Fibroblast of lung (primary cell): ENCODE results near the gene FZR1. TPM values are rescaled to one million over a fixed set of nuclear protein-coding genes. Genes with fewer than 3 reads are reported as not detected.

Experiments used
- DNase-seq, 2 donors: peaks; one replicate each; pipeline versions ENCODE4 v3.0.0 to v3.0.0-alpha.2; 2010; ENCODE audit warnings: low read depth in 2 of 2
- H2AFZ ChIP-seq: 2 replicates; pipeline ENCODE4 v1.5.1; 2012; ENCODE audit warnings: low read length, control low read depth, inconsistent platforms
- H3K27ac ChIP-seq: 2 replicates; pipeline ENCODE4 v1.5.1; 2011; ENCODE audit warnings: low read length, control low read depth; ENCODE audit not compliant: insufficient read depth
- H3K27me3 ChIP-seq: 2 replicates; pipeline ENCODE4 v1.5.1; 2011; ENCODE audit warnings: mild to moderate bottlenecking, low read length; ENCODE audit not compliant: control insufficient read depth, insufficient read depth
- H3K36me3 ChIP-seq: 2 replicates; pipeline ENCODE4 v1.5.1; 2011; ENCODE audit warnings: low read length; ENCODE audit not compliant: control insufficient read depth, insufficient read depth
- H3K4me1 ChIP-seq: 2 replicates; pipeline ENCODE4 v1.5.1; 2011; ENCODE audit warnings: low read length; ENCODE audit not compliant: control insufficient read depth, insufficient read depth; ENCODE audit errors: extremely low read depth
- H3K4me2 ChIP-seq: 2 replicates; pipeline ENCODE4 v1.5.1; 2011; ENCODE audit warnings: low read length, control low read depth; ENCODE audit not compliant: insufficient read depth; ENCODE audit errors: extremely low read depth
- H3K4me3 ChIP-seq, 4 experiments: fragments of 200-600 bp in 1 of 4; sonication (generic) in 1 of 4; replicated peaks in 1 of 4; 2 replicates each; pipeline ENCODE4 v1.5.1; 2011 to 2016; ENCODE audit warnings: low read length in 4 of 4, low read depth in 3 of 4, mild to moderate bottlenecking in 3 of 4, control low read depth in 2 of 4, inconsistent platforms in 1 of 4, mixed read lengths in 1 of 4; ENCODE audit not compliant: insufficient read depth in 1 of 4; ENCODE audit errors: control extremely low read depth in 1 of 4
- H3K79me2 ChIP-seq: 2 replicates; pipeline ENCODE4 v1.5.1; 2012; ENCODE audit warnings: mild to moderate bottlenecking, low read length, inconsistent platforms; ENCODE audit not compliant: control insufficient read depth, insufficient read depth
- H3K9ac ChIP-seq: 2 replicates; pipeline ENCODE4 v1.5.1; 2011; ENCODE audit warnings: mild to moderate bottlenecking, low read length, control low read depth; ENCODE audit not compliant: insufficient read depth
- H3K9me3 ChIP-seq: 2 replicates; pipeline ENCODE4 v1.5.1; 2012; ENCODE audit warnings: low read depth, low read length; ENCODE audit not compliant: control insufficient read depth, insufficient read depth
- H4K20me1 ChIP-seq: 2 replicates; pipeline ENCODE4 v1.5.1; 2011; ENCODE audit warnings: low read length; ENCODE audit not compliant: control insufficient read depth, insufficient read depth; ENCODE audit errors: extremely low read depth
- EZH2 ChIP-seq: IDR thresholded peaks from 2 replicates; pipeline ENCODE4 v1.5.1; 2012; ENCODE audit warnings: low read length, control low read depth, mild to moderate bottlenecking; ENCODE audit errors: missing control alignments
- polyA plus RNA-seq, 2 donors: library from polyadenylated mRNA; depleted of rRNA in 1 of 2; stranded (reverse) in 1 of 2; unstranded in 1 of 2; fragments of >200 nt; gene quantifications; 2 replicates each; pipeline ENCODE4 v1.2.1, GENCODE V29; 2011 to 2012; ENCODE audit warnings: missing spikeins in 1 of 2
- total RNA-seq: library from RNA; depleted of rRNA; stranded (reverse); fragments of >200 nt; gene quantifications from 2 replicates; pipeline ENCODE4 v1.2.1, GENCODE V29; 2014
- TF ChIP-seq, protein P1 (sequence below), 2 donors: IDR thresholded peaks in 1 of 2; conservative IDR thresholded peaks in 1 of 2; 1 replicate in 1 of 2; 2 replicates in 1 of 2; pipeline ENCODE4 v1.5.1; 2011 to 2012; ENCODE audit warnings: low read length in 2 of 2, control low read depth in 1 of 2, inconsistent platforms in 1 of 2, low read depth in 1 of 2, mild to moderate bottlenecking in 1 of 2

Gene FZR1
- total and polyA plus RNA-seq, 2 donors (not counting 1 experiment from before 2014, with no cell fraction given): 15.0 to 38.0 TPM

DNA sequence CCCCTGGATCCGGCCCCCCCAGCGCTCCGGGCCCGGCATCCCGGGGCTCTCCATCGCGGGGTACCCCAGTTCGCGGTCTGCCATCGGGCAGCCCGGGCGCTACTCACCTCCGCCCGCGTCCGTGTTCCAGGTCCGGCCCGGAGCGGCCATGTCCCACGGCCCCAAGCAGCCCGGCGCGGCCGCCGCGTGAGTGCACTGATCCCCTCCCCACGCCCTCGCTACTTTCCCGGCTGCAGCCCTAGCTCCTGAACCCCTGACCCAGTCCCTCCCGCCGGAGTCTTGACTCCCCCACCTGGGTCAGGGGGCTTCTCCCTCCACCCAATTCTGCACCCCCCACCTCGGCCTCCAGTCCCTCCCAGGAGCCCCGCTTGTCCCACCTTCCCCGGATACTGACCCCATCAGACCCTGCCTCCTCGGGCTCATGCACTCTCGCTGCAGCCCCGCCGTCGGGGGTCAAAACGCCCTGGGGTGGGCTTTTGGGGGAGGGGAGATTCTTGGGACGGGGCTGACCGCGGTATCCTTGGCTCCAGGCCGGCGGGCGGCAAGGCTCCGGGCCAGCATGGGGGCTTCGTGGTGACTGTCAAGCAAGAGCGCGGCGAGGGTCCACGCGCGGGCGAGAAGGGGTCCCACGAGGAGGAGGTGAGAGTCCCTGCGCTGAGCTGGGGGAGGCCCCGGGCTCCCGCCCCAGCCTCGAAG lies 67.2 kb downstream of the FZR1 start:
- H3K9me3 ChIP-seq: no peaks in the 10 kb centered on the region
- H3K79me2 ChIP-seq: no peaks in the 10 kb centered on the region
- DNase-seq: no peak
- peaks cover 10% of the 10 kb centered on the region for H3K36me3 ChIP-seq
- no peaks in the 10 kb centered on the region for H4K20me1 ChIP-seq
- H3K9ac ChIP-seq: peak overlapping the region; percentile 76
- H3K4me3 ChIP-seq: peak overlapping the region; percentile 70 to 92 (median 83)
- peaks cover 4% of the 10 kb centered on the region for H3K4me1 ChIP-seq
- H3K4me2 ChIP-seq: peak overlapping the region; percentile 80
- H3K27me3 ChIP-seq: no peaks in the 10 kb centered on the region
- no peak overlapping the region for H2AFZ ChIP-seq
- peak overlapping the region; percentile 77 for H3K27ac ChIP-seq
- no peak for TF ChIP-seq EZH2
- TF ChIP-seq, protein P1, sequence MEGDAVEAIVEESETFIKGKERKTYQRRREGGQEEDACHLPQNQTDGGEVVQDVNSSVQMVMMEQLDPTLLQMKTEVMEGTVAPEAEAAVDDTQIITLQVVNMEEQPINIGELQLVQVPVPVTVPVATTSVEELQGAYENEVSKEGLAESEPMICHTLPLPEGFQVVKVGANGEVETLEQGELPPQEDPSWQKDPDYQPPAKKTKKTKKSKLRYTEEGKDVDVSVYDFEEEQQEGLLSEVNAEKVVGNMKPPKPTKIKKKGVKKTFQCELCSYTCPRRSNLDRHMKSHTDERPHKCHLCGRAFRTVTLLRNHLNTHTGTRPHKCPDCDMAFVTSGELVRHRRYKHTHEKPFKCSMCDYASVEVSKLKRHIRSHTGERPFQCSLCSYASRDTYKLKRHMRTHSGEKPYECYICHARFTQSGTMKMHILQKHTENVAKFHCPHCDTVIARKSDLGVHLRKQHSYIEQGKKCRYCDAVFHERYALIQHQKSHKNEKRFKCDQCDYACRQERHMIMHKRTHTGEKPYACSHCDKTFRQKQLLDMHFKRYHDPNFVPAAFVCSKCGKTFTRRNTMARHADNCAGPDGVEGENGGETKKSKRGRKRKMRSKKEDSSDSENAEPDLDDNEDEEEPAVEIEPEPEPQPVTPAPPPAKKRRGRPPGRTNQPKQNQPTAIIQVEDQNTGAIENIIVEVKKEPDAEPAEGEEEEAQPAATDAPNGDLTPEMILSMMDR (conservative IDR thresholded peaks at IDR 0.05 in 1 of 2, IDR thresholded peaks at IDR 0.05 in 1 of 2; ENCODE audit: low read depth in 1 of 2, low read length in 2 of 2): no peak

DNA sequence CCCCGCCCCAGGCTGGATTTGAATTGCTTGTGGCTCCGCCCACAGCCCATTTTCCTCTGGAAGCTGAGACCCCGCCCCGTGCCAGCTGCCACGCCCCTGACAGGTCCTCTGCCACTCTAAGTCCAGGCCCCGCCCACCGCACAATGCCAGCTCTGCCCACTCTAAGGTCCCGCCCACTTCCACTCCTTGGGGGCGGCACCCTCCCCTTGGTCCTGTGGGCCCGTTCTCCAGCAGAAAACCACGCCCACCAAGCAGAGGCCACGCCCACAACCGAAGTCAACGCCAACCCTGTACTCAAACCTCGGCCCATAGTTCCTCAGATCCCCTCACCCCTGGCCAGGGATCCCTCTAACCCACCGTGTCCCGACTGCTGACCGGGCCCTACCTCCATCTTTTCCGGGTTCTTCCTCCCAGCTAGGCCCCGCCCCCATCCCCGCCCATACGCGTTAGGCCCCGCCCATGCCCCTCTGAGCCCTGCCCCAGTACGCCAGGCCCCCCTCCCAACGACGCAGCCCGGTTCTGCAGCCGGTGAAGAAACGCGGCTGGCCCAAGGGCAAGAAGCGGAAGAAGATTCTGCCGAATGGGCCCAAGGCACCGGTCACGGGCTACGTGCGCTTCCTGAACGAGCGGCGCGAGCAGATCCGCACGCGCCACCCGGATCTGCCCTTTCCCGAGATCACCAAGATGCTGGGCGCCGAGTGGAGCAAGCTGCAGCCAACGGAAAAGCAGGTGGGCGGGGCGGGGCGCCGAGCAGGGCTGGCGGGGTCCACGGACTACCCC lies 67.9 kb downstream of the FZR1 start:
- H4K20me1 ChIP-seq: no peaks in the 10 kb centered on the region
- H3K9ac ChIP-seq: no peak overlapping the region
- no peaks in the 10 kb centered on the region for H3K9me3 ChIP-seq
- peaks cover 4% of the 10 kb centered on the region for H3K4me1 ChIP-seq
- H2AFZ ChIP-seq: no peak overlapping the region
- peak overlapping the region; percentile 70 to 92 (median 83) for H3K4me3 ChIP-seq
- H3K27me3 ChIP-seq: no peaks in the 10 kb centered on the region
- H3K79me2 ChIP-seq: no peaks in the 10 kb centered on the region
- peak; percentile 89 to 93 for DNase-seq
- TF ChIP-seq, protein P1 (conservative IDR thresholded peaks at IDR 0.05 in 1 of 2, IDR thresholded peaks at IDR 0.05 in 1 of 2; ENCODE audit: low read depth in 1 of 2, low read length in 2 of 2): no peak
- TF ChIP-seq EZH2: no peak
- H3K36me3 ChIP-seq: peaks cover 10% of the 10 kb centered on the region
- no peak overlapping the region for H3K27ac ChIP-seq
- no peak overlapping the region for H3K4me2 ChIP-seq

DNA sequence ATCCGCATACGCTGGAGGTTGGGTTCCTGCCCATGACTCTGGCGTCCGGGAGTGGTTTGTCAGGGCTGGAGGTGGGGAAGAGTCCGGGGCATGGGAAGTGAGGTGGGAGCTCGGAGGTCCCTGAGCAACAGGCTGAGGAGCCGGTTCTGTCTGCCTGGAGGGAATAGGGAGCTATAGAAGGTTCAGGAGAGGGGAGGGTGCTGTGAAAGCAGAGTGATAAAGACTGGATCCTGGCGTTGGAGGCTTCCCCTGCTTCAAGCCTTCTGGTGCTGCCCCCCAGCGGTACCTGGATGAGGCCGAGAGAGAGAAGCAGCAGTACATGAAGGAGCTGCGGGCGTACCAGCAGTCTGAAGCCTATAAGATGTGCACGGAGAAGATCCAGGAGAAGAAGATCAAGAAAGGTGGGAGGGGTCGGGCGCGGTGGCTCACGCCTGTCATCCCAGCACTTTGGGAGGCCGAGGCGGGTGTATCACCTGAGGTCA lies 69.2 kb downstream of the FZR1 start:
- Histone ChIP-seq H3K27ac (no peak overlapping the region), H2AFZ (no peak overlapping the region), H4K20me1 (no peaks in the 10 kb centered on the region), H3K4me2 (no peak overlapping the region), H3K4me3 (no peak overlapping the region), H3K79me2 (no peaks in the 10 kb centered on the region), H3K4me1 (peaks cover 4% of the 10 kb centered on the region), H3K36me3 (peaks cover 10% of the 10 kb centered on the region), H3K27me3 (no peaks in the 10 kb centered on the region), H3K9ac (no peak overlapping the region), H3K9me3 (no peaks in the 10 kb centered on the region)
- DNase-seq: no peak
- TF ChIP-seq, protein P1 (conservative IDR thresholded peaks at IDR 0.05 in 1 of 2, IDR thresholded peaks at IDR 0.05 in 1 of 2; ENCODE audit: low read depth in 1 of 2, low read length in 2 of 2): peak in 1 of 2 donors; percentile 30
- no peak for TF ChIP-seq EZH2
